ENCODE measurements around the gene YIPF6.
"Not testable (repeated sequence)": the region's sequence is repeated elsewhere in the genome, so short reads cannot be mapped to it uniquely, and the experiment has no call there.

Gene YIPF6

GRCh38 chrX:68508799-68509198, 9.9 kb downstream of the YIPF6 start:
- DNase-seq, result no peak

DNA sequence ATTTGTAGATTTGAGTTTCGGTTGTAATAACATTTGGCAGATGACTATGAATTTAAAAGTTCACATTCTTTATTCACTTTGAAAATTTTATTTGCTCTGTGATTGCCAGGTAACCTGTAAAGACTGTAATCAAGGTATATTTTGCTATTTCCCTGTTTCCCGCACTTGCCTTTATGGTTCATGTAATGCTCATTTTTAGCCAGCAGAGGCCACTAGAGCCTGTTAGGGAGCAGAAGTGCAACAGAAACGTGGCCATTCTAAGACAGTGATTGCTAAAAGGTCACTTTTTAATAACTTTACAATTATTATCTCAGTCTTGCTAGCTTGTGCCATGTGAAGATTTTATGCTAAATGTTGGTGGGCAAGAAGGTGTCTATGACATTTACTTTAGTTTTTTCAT, 12.4 kb downstream of the YIPF6 start:
- peak; percentile 26 for DNase-seq

DNA sequence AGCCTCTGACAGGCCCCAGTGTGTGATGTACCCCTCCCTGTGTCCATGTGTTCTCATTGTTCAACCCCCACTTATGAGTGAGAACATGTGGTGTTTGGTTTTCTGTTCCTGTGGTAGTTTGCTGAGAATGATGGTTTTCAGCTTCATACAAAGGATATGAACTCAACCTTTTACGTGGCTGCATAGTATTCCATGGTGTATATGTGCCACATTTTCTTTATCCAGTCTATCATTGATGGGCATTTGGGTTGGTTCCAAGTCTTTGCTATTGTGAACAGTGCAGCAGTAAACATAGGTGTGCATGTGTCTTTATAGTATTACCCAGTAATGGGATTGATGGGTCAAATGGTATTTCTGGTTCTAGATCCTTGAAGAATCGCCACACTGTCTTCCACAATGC, 25.8 kb downstream of the YIPF6 start:
- DNase-seq, result not testable (repeated sequence)

DNA sequence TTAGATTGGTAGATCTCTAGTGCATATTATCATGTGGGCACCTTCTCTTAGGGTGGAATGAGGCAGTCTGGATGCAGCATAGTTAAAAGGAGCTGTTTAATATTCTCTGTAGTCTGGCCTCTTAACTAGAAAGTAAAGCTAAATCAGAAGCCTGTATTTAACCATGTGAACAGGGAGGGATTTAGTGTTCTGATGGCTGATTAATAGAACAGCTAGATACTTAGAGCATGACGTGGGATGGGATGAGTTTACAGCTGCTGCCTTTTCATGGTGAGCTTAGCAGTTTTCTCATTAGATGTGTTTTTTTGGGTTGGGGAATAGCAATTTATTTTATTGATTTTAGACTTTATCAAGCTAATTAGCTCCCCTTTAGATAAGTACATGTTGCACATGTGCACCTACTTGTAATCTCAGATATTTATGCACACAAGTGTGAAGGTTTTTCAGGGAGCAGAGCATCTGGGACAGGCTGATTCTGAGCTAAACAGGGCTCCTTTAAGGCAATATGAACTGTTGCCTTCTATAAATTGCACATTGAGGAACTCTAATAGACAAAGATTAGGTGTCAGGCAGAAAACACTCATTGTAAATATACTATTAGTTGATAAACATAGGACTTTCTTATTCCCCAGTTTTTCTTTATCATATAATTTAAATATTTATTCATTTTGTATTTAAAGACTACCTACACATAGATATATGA, 34.1 kb downstream of the YIPF6 start:
- DNase-seq, result no peak

GRCh38 chrX:68533656-68534055, 34.8 kb downstream of the YIPF6 start:
- DNase-seq, result no peak

DNA sequence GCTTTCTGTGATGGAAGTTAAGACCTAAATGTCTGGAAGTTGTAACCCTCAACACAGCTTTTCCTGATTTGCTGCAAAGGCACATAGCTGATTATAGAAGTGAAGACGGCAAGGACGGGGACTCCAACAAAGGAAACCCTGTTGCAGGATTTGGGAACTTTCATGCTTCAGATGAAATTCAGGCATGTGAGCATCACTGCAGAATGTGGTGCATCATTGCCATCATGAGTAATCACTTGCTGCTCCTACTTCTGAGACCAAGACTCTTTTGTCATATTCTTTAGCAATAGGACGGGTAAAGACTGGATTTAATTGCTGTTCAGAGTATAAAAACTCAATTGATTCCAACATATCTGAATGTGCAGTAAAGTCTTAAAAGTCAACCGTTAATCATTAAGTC, 35.8 kb downstream of the YIPF6 start:
- DNase-seq, result no peak

- DNase-seq, result no peak
Measured at GRCh38 chrX:68536429-68536828, 37.6 kb downstream of the YIPF6 start.

GRCh38 chrX:68536884-68537283, 38.0 kb downstream of the YIPF6 start:
- no peak for DNase-seq

DNA sequence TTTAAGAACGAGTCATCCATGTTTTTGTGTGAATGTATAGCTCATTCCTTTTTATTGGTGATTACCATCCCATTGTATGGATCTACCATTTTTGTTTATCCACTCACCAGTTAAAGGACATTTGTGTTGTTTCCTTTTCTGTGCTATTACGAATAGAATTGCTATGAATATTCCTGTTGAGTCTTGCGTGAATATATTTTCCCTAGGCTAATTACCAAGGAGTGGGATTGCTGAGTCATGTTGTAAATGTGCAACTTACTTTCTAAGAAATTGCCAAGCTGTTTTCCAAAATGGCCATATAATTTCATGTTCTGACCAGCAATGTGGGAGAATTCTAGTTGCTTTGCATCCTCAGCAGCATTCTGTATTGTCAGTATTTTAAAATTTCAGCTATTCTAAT, 51.3 kb downstream of the YIPF6 start:
- no peak for DNase-seq

GRCh38 chrX:68556036-68556435, 57.2 kb downstream of the YIPF6 start:
- DNase-seq, result no peak

- DNase-seq, result not testable (repeated sequence)
Measured at GRCh38 chrX:68557126-68557525, 58.3 kb downstream of the YIPF6 start.

DNA sequence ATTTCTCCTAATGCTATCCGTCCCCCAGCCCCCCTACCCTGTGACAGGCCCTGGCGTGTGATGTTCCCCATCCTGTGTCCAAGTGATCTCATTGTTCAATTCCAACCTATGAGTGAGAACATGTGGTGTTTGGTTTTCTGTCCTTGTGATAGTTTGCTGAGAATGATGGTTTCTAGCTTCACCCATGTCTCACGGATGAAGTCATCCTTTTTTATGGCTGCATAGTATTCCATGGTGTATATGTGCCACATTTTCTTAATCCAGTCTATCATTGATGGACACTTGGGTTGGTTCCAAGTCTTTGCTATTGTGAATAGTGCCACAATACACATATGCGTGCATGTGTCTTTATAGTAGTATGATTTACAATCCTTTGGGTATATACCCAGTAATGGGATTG, 61.1 kb downstream of the YIPF6 start:
- not testable (repeated sequence) for DNase-seq

- DNase-seq, result no peak
Measured at GRCh38 chrX:68568136-68568535, 69.3 kb downstream of the YIPF6 start.

- no peak for DNase-seq
Measured at GRCh38 chrX:68570598-68570997, 71.7 kb downstream of the YIPF6 start.

- DNase-seq, result no peak
Measured at GRCh38 chrX:68571292-68571609, 72.4 kb downstream of the YIPF6 start.

GRCh38 chrX:68571610-68572311, 72.9 kb downstream of the YIPF6 start:
- DNase-seq, result no peak

DNA sequence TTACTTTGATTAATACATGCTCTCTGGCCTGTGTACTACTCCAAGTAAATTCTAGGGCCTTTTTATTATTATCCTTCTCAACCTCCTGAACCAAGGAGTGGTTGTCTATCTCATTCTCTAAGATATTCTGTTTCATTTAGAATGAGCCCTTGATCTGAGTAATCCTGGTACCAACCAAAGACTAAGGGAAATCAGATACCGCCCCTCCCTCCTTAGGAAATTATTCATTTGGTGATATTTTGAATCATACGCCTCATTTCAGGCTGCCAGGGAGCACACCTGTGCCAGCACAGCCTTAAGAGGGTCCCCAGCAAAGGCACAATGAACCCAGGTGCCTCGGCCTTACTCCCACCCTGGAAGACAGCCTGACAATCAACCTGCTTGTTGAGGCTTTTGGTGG, 75.4 kb downstream of the YIPF6 start:
- no peak for DNase-seq

- DNase-seq, result no peak
Measured at GRCh38 chrX:68579810-68580209, 81.0 kb downstream of the YIPF6 start.

- no peak for DNase-seq
Measured at GRCh38 chrX:68584221-68584620, 85.4 kb downstream of the YIPF6 start.

All from femur (tissue), 1 donor.